ENCODE measurements around the gene CBLN1.

CBLN1 gene

DNA sequence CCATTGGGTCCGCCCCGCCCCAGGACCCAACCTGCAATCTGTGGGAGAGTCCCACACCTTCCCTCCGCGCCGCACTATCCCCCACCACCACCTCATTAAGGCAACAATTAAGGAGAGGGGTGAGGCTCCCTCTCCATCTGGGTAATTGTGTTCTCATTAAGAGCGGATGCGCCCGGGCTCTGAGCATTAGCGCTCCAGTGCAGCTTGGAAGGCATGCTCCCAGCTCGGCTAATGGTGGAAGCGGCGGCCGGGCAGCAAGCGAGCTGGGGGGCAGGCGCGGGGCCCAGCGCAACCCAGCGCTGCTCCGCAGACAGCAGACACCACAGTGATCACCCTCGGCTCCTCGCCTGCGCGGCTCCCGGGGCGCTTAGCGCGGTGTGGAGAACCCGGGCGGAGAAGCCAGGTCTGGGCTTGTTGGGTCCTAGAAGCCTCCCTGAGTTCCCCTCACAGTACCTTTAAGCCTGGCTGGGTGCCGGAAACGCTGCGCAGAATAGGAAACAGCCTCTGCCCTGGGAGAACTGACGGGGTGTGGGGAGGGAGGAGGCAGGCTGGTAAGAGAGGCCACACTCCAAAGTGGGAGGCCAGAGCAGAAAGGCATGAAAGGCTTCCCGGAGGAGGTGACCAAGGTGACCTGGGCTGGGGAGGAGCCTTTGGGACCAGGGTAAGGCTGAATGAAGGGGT, 6.4 kb downstream of the CBLN1 start:
- Histone ChIP-seq H3K27me3 (ENCODE audit: low read depth, low read length) (no peaks in the 10 kb centered on the region), H3K36me3 (replicated peaks; ENCODE audit: low read depth, low read length) (no peaks in the 10 kb centered on the region), H3K4me3 (ENCODE audit: low read length) (no peak overlapping the region), H3K9me3 (ENCODE audit: insufficient read depth, low read length) (no peaks in the 10 kb centered on the region), H3K79me2 (ENCODE audit: low read length) (no peaks in the 10 kb centered on the region), H3K27ac (ENCODE audit: low read length) (no peak overlapping the region), H3K4me2 (ENCODE audit: low read length) (no peak overlapping the region), H2AFZ (ENCODE audit: low read depth, low read length) (no peak overlapping the region), H3K4me1 (ENCODE audit: low read length) (no peaks in the 10 kb centered on the region), H3K9ac (ENCODE audit: low read length) (no peak overlapping the region), H4K20me1 (ENCODE audit: insufficient read depth, low read length) (no peaks in the 10 kb centered on the region)
- TF ChIP-seq EZH2phosphoT487 (IDR thresholded peaks at IDR 0.05; ENCODE audit: low read depth) = no peak
- TF ChIP-seq, protein P1, sequence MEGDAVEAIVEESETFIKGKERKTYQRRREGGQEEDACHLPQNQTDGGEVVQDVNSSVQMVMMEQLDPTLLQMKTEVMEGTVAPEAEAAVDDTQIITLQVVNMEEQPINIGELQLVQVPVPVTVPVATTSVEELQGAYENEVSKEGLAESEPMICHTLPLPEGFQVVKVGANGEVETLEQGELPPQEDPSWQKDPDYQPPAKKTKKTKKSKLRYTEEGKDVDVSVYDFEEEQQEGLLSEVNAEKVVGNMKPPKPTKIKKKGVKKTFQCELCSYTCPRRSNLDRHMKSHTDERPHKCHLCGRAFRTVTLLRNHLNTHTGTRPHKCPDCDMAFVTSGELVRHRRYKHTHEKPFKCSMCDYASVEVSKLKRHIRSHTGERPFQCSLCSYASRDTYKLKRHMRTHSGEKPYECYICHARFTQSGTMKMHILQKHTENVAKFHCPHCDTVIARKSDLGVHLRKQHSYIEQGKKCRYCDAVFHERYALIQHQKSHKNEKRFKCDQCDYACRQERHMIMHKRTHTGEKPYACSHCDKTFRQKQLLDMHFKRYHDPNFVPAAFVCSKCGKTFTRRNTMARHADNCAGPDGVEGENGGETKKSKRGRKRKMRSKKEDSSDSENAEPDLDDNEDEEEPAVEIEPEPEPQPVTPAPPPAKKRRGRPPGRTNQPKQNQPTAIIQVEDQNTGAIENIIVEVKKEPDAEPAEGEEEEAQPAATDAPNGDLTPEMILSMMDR (IDR thresholded peaks at IDR 0.05; ENCODE audit: low read depth, low read length) = no peak

DNA sequence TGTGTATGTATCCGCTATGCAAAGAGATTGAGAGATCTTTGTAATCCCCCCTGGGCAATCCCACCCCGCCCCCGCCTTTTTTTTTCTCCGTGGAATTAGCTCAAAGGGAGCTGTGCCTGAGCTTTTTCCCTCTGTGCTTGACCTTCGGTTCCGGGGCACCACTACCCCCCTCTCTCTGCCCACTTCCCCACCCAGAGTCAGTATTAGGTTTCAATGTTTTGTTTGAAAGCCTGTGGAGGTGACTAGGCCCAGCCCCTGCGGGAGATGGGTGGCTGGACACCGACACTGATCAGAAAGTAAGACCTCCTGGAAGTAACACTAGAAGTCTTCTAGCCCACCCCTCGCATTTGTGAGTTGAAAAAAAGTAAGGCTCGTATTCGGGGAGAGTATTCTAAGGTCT, 7.0 kb downstream of the CBLN1 start:
- Histone ChIP-seq H3K4me2 (ENCODE audit: low read length) (no peak overlapping the region), H3K36me3 (replicated peaks; ENCODE audit: low read depth, low read length) (no peaks in the 10 kb centered on the region), H4K20me1 (ENCODE audit: insufficient read depth, low read length) (no peaks in the 10 kb centered on the region), H3K27me3 (ENCODE audit: low read depth, low read length) (no peaks in the 10 kb centered on the region), H3K4me3 (ENCODE audit: low read length) (no peak overlapping the region), H2AFZ (ENCODE audit: low read depth, low read length) (no peak overlapping the region), H3K4me1 (ENCODE audit: low read length) (no peaks in the 10 kb centered on the region), H3K9ac (ENCODE audit: low read length) (no peak overlapping the region), H3K27ac (ENCODE audit: low read length) (no peak overlapping the region), H3K79me2 (ENCODE audit: low read length) (no peaks in the 10 kb centered on the region), H3K9me3 (ENCODE audit: insufficient read depth, low read length) (no peaks in the 10 kb centered on the region)
- no peak for TF ChIP-seq EZH2phosphoT487 (IDR thresholded peaks at IDR 0.05; ENCODE audit: low read depth)
- TF ChIP-seq, protein P1 (IDR thresholded peaks at IDR 0.05; ENCODE audit: low read depth, low read length) = no peak

DNA sequence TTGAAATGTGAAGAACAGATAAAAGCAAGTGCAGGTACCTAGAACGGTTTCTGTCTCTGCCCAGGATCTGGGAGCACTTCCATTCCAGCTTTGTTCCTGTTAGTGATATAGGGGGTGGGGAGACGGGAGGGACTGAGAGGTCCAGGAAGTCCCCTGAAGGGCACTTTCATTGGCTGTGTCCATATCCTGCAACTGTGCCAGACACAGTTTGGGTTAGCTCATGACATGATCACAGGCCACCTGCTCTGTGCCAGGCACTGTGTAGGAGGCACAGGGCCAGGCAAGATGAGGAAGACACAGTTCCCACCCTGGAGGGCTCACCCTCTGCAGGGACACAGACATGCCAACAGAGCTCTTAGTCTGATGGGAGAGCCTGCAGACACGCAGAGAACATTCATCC, 7.9 kb downstream of the CBLN1 start:
- H3K9me3 ChIP-seq (ENCODE audit: insufficient read depth, low read length) = no peaks in the 10 kb centered on the region
- no peaks in the 10 kb centered on the region for H3K79me2 ChIP-seq (ENCODE audit: low read length)
- no peaks in the 10 kb centered on the region for H3K36me3 ChIP-seq (replicated peaks; ENCODE audit: low read depth, low read length)
- no peak overlapping the region for H3K27ac ChIP-seq (ENCODE audit: low read length)
- TF ChIP-seq EZH2phosphoT487 (IDR thresholded peaks at IDR 0.05; ENCODE audit: low read depth) = no peak
- TF ChIP-seq, protein P1 (IDR thresholded peaks at IDR 0.05; ENCODE audit: low read depth, low read length) = no peak
- no peak overlapping the region for H3K4me3 ChIP-seq (ENCODE audit: low read length)
- H4K20me1 ChIP-seq (ENCODE audit: insufficient read depth, low read length) = no peaks in the 10 kb centered on the region
- H3K4me1 ChIP-seq (ENCODE audit: low read length) = no peaks in the 10 kb centered on the region
- H2AFZ ChIP-seq (ENCODE audit: low read depth, low read length) = no peak overlapping the region
- H3K27me3 ChIP-seq (ENCODE audit: low read depth, low read length) = no peaks in the 10 kb centered on the region
- no peak overlapping the region for H3K4me2 ChIP-seq (ENCODE audit: low read length)
- no peak overlapping the region for H3K9ac ChIP-seq (ENCODE audit: low read length)

DNA sequence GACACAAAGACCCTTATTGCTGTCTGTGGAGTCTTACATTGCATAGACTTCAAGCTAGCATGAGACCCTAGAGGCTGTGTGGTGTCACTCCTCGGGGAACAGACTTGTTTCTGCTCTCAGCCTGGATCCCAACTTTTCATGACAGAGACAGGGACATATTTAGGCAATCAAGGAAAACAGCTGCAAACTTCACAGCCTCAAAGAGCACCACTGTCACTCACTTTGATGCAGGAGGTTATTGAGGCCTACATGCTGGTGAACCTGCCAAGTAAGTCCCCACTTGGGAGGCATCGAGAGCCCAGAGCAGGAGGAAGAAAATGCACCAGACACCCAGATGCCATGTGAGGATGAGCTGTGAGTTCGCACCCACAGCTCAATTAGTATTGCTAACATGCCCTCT, 10.3 kb downstream of the CBLN1 start:
- Histone ChIP-seq H3K79me2 (ENCODE audit: low read length) (no peaks in the 10 kb centered on the region), H3K27me3 (ENCODE audit: low read depth, low read length) (no peaks in the 10 kb centered on the region), H3K9me3 (ENCODE audit: insufficient read depth, low read length) (no peaks in the 10 kb centered on the region), H3K9ac (ENCODE audit: low read length) (no peak overlapping the region), H2AFZ (ENCODE audit: low read depth, low read length) (no peak overlapping the region), H3K27ac (ENCODE audit: low read length) (no peak overlapping the region), H4K20me1 (ENCODE audit: insufficient read depth, low read length) (no peaks in the 10 kb centered on the region), H3K4me3 (ENCODE audit: low read length) (no peak overlapping the region), H3K4me1 (ENCODE audit: low read length) (no peaks in the 10 kb centered on the region), H3K4me2 (ENCODE audit: low read length) (no peak overlapping the region), H3K36me3 (replicated peaks; ENCODE audit: low read depth, low read length) (no peaks in the 10 kb centered on the region)
- TF ChIP-seq, protein P1 (IDR thresholded peaks at IDR 0.05; ENCODE audit: low read depth, low read length) = no peak
- TF ChIP-seq EZH2phosphoT487 (IDR thresholded peaks at IDR 0.05; ENCODE audit: low read depth) = no peak
